ENCODE measurements around the gene RASSF5.

The RASSF5 gene

GRCh38 chr1:206507284-206508129, at the start of gene RASSF5:
Gene RASSF5, plus strand, starts transcription at chr1:206507531. Its CDS starts 72 bp downstream, at chr1:206507603.
- peak; percentile 30 for DNase-seq

GRCh38 chr1:206459703-206460102, 47.6 kb upstream of the RASSF5 start:
- no peak for DNase-seq

- DNase-seq: no peak
These were observed 46.4 kb upstream of the RASSF5 start for GRCh38 chr1:206460836-206461426.

- DNase-seq: peak; percentile 65
These were observed 45.5 kb upstream of the RASSF5 start for GRCh38 chr1:206461602-206462455.

GRCh38 chr1:206463137-206463536, 44.2 kb upstream of the RASSF5 start:
- no peak for DNase-seq

- no peak for DNase-seq
These were observed 43.4 kb upstream of the RASSF5 start for GRCh38 chr1:206463911-206464310.

GRCh38 chr1:206464456-206464964, 42.8 kb upstream of the RASSF5 start:
- no peak for DNase-seq

- no peak for DNase-seq
These were observed 41.4 kb upstream of the RASSF5 start for GRCh38 chr1:206465951-206466350.

GRCh38 chr1:206466840-206467649, 40.3 kb upstream of the RASSF5 start:
- DNase-seq: no peak

GRCh38 chr1:206467915-206468314, 39.4 kb upstream of the RASSF5 start:
- DNase-seq: no peak

- DNase-seq: no peak
These were observed 38.8 kb upstream of the RASSF5 start for GRCh38 chr1:206468571-206468970.

GRCh38 chr1:206469411-206469932, 37.9 kb upstream of the RASSF5 start:
- DNase-seq: no peak

- peak; percentile 48 for DNase-seq
These were observed 37.2 kb upstream of the RASSF5 start, which contains the start of gene IKBKE for GRCh38 chr1:206469933-206470691. Gene IKBKE, plus strand, starts transcription at chr1:206470476. Its CDS starts 2,752 bp downstream, at chr1:206473228.

GRCh38 chr1:206470692-206471414, 36.5 kb upstream of the RASSF5 start:
- no peak for DNase-seq

GRCh38 chr1:206471415-206471801, 35.9 kb upstream of the RASSF5 start:
- DNase-seq: no peak

- no peak for DNase-seq
These were observed 35.3 kb upstream of the RASSF5 start for GRCh38 chr1:206472024-206472423.

- no peak for DNase-seq
These were observed 34.9 kb upstream of the RASSF5 start for GRCh38 chr1:206472454-206472853.

- no peak for DNase-seq
These were observed 34.4 kb upstream of the RASSF5 start for GRCh38 chr1:206472886-206473285.

GRCh38 chr1:206476058-206476457, 31.3 kb upstream of the RASSF5 start:
- DNase-seq: no peak

- no peak for DNase-seq
These were observed 30.7 kb upstream of the RASSF5 start for GRCh38 chr1:206476591-206476990.
